Putamen (tissue), 1 donor: ENCODE results near the gene TMEM97.

Experiments used
- DNase-seq: peaks from one replicate; pipeline ENCODE4 v3.0.0-alpha.2; 2016; ENCODE audit warnings: low spot score

The TMEM97 gene

GRCh38 chr17:28365487-28365886, 46.5 kb downstream of the TMEM97 start:
- no peak for DNase-seq

- no peak for DNase-seq
Observed at GRCh38 chr17:28366605-28367004, 47.6 kb downstream of the TMEM97 start.

- DNase-seq, result no peak
Observed at GRCh38 chr17:28367641-28368305, 48.8 kb downstream of the TMEM97 start.

GRCh38 chr17:28368306-28368831, 49.4 kb downstream of the TMEM97 start:
- no peak for DNase-seq

- no peak for DNase-seq
Observed at GRCh38 chr17:28368915-28369683, 50.1 kb downstream of the TMEM97 start.

- no peak for DNase-seq
Observed at GRCh38 chr17:28369684-28370034, 50.7 kb downstream of the TMEM97 start.

- DNase-seq, result no peak
Observed at GRCh38 chr17:28370035-28370743, 51.2 kb downstream of the TMEM97 start, which contains the start of gene VTN. Gene VTN, minus strand, starts transcription at chr17:28370307. Its CDS starts 104 bp downstream, at chr17:28370203.

- no peak for DNase-seq
Observed at GRCh38 chr17:28370744-28371103, 51.7 kb downstream of the TMEM97 start.

GRCh38 chr17:28371245-28372202, 52.5 kb downstream of the TMEM97 start, which contains the start of gene SARM1:
Gene SARM1, plus strand, starts transcription at chr17:28371694. Its CDS starts 339 bp downstream, at chr17:28372033.
- DNase-seq, result peak; percentile 88

- no peak for DNase-seq
Observed at GRCh38 chr17:28372203-28372944, 53.4 kb downstream of the TMEM97 start.

GRCh38 chr17:28372945-28373274, 53.9 kb downstream of the TMEM97 start:
- DNase-seq, result no peak
